Kidney (tissue), 14 donors: ENCODE measurements around the gene ADARB2. TPM values are rescaled to one million over a fixed set of nuclear protein-coding genes. Genes with fewer than 3 reads are reported as not detected.

Experiments
- DNase-seq, 5 donors: peaks; one replicate each; pipeline ENCODE4 v3.0.0-alpha.2; 2013 to 2020
- FAIRE-seq: peaks from 2 replicates; lab custom pipeline; 2012; peaks lifted over from hg19 to GRCh38; lab: Jason Lieb, UNC
- H3K27ac ChIP-seq, 2 donors: one replicate each; pipeline ENCODE4 v1.7.0; 2013; ENCODE audit warnings: low read depth in 2 of 2, low read length in 2 of 2, inconsistent platforms in 1 of 2
- H3K27me3 ChIP-seq: one replicate; pipeline ENCODE4 v1.7.1; 2013; ENCODE audit warnings: low read length, inconsistent platforms; ENCODE audit not compliant: control insufficient read depth, insufficient read depth
- H3K36me3 ChIP-seq, 3 donors: one replicate each; pipeline versions ENCODE4 v1.7.0 to v1.7.1; 2013; ENCODE audit warnings: low read length in 3 of 3, control low read depth in 1 of 3, inconsistent platforms in 1 of 3; ENCODE audit not compliant: insufficient read depth in 3 of 3, control insufficient read depth in 2 of 3
- H3K4me1 ChIP-seq, 3 donors: one replicate each; pipeline versions ENCODE4 v1.7.0 to v1.7.1; 2013; ENCODE audit warnings: low read length in 3 of 3, inconsistent platforms in 1 of 3, low read depth in 1 of 3; ENCODE audit not compliant: control insufficient read depth in 2 of 3, insufficient read depth in 2 of 3
- H3K4me3 ChIP-seq, 3 donors: one replicate each; pipeline versions ENCODE4 v1.7.0 to v1.8.1; 2013; ENCODE audit warnings: low read length in 3 of 3, control low read depth in 1 of 3, inconsistent platforms in 1 of 3
- H3K9ac ChIP-seq, 3 donors: one replicate each; pipeline versions ENCODE4 v1.7.0 to v1.7.1; 2013; ENCODE audit warnings: low read length in 3 of 3, control low read depth in 1 of 3, inconsistent platforms in 1 of 3
- H3K9me3 ChIP-seq, 3 donors: one replicate each; pipeline versions ENCODE4 v1.7.0 to v1.7.1; 2013; ENCODE audit warnings: low read length in 3 of 3, control low read depth in 1 of 3, inconsistent platforms in 1 of 3; ENCODE audit not compliant: control insufficient read depth in 2 of 3, insufficient read depth in 1 of 3
- CTCF ChIP-seq: IDR thresholded peaks from 3 replicates; pipeline ENCODE4 v1.5.1; 2012; ENCODE audit warnings: mild to moderate bottlenecking, moderate library complexity, borderline replicate concordance; ENCODE audit not compliant: insufficient read depth; ENCODE audit errors: extremely low read depth
- intact Hi-C: fragments of 100-400 bp; cut with DNase I; formaldehyde crosslinking; loops from one replicate; pipeline ENCODE4 v1.11.1; 2022
- polyA plus RNA-seq: library from polyadenylated mRNA; stranded (reverse); fragments of 350-450 nt; fragmentation: Illumina TruSeq; extraction: RNeasy Lipid Tissue Mini Kit (QIAGEN cat#74804); gene quantifications from one replicate; pipeline ENCODE4 v1.2.3, GENCODE V29; 2014; ENCODE audit warnings: low read depth, low replicate concordance; ENCODE audit not compliant: insufficient read depth
- total RNA-seq: library from RNA; stranded (reverse); fragmentation: NEBNext Ultra II Directional; extraction: Animal tissue kit (Norgen Biotek cat#: 25700); gene quantifications from one replicate; pipeline ENCODE4 v1.2.1, GENCODE V29; 2021
- donor health status: control.
- donor health status: control.
- donor health status: control.
- donor health status: control.
- donor health status: control.
- donor health status: DM: yes; HTN: yes; CAD: no.
- donor health status: Normal renal cell carcinoma (clear cell type).

Gene ADARB2
- total and polyA plus RNA-seq, 2 donors from 2014 or later, result 1.0 to 1.3 TPM

GRCh38 chr10:1217237-1217587, 520.1 kb downstream of the ADARB2 start:
- intact Hi-C loops, result no loop called here
- H3K27me3 ChIP-seq, result no peaks in the 10 kb centered on the region
- no peak overlapping the region for H3K9ac ChIP-seq
- H3K27ac ChIP-seq, result no peak overlapping the region
- FAIRE-seq (no peak), DNase-seq (no peak)
- no peaks in the 10 kb centered on the region for H3K36me3 ChIP-seq
- no peaks in the 10 kb centered on the region for H3K4me1 ChIP-seq
- H3K4me3 ChIP-seq, result no peak overlapping the region
- TF ChIP-seq CTCF, result no peak
- peaks cover 0 to 7% (median 2%) of the 10 kb centered on the region in 3 donors for H3K9me3 ChIP-seq

GRCh38 chr10:1216574-1217236, 520.6 kb downstream of the ADARB2 start:
- no peak for DNase-seq
- Histone ChIP-seq H3K9me3 (peaks cover 0 to 7% (median 2%) of the 10 kb centered on the region in 3 donors), H3K4me3 (no peak overlapping the region), H3K27me3 (no peaks in the 10 kb centered on the region), H3K4me1 (no peaks in the 10 kb centered on the region), H3K9ac (no peak overlapping the region), H3K27ac (no peak overlapping the region), H3K36me3 (no peaks in the 10 kb centered on the region)
- no peak for FAIRE-seq
- TF ChIP-seq CTCF, result no peak
- intact Hi-C loops, result no loop called here

GRCh38 chr10:1215862-1216573, 521.3 kb downstream of the ADARB2 start:
- no peak overlapping the region for H3K9ac ChIP-seq
- FAIRE-seq, result no peak
- intact Hi-C loops, result no loop called here
- H3K9me3 ChIP-seq, result peaks cover 0 to 7% (median 2%) of the 10 kb centered on the region in 3 donors
- H3K36me3 ChIP-seq, result no peaks in the 10 kb centered on the region
- H3K4me3 ChIP-seq, result no peak overlapping the region
- H3K27me3 ChIP-seq, result no peaks in the 10 kb centered on the region
- no peak overlapping the region for H3K27ac ChIP-seq
- TF ChIP-seq CTCF, result no peak
- no peaks in the 10 kb centered on the region for H3K4me1 ChIP-seq
- no peak for DNase-seq
